ENCODE results near the gene XXYLT1.

The XXYLT1 gene

DNA sequence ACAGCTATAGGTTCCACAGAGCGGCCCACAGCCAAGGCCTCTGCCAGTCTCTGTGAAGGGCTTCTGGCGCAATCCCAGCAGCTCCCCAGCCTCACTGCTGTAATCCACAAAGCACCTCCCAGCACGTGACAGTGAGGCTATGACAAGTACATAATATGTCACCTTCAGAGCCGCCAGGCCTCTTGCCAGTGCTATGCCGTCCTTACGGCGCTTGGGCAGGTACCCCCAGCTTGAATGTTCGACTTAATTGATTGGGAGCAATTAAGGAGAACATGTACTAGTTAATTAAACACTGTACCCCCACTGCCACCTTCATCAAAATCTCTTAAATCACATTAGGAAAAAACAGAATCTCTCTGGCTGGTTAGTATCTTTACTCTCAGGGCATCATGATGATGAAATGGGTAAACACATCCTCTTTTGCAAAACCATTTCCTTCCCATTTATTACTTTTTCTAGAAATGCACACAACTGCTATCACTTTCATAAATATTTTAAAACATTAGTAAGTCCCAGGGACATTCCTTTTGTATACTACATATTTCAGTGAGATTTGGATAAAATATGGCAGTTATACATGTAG is 169.9 kb downstream of the XXYLT1 start:
- DNase-seq: no peak
- H3K27me3 ChIP-seq (ENCODE audit: insufficient read depth, low read depth, severe bottlenecking): no peaks in the 10 kb centered on the region
- H3K27ac ChIP-seq: no peak overlapping the region
- no peaks in the 10 kb centered on the region for H3K9me3 ChIP-seq (ENCODE audit: severe bottlenecking)
- no peaks in the 10 kb centered on the region for H3K36me3 ChIP-seq
- no peak overlapping the region for H3K4me3 ChIP-seq (ENCODE audit: low read depth, low read length)
- TF ChIP-seq, protein P1, sequence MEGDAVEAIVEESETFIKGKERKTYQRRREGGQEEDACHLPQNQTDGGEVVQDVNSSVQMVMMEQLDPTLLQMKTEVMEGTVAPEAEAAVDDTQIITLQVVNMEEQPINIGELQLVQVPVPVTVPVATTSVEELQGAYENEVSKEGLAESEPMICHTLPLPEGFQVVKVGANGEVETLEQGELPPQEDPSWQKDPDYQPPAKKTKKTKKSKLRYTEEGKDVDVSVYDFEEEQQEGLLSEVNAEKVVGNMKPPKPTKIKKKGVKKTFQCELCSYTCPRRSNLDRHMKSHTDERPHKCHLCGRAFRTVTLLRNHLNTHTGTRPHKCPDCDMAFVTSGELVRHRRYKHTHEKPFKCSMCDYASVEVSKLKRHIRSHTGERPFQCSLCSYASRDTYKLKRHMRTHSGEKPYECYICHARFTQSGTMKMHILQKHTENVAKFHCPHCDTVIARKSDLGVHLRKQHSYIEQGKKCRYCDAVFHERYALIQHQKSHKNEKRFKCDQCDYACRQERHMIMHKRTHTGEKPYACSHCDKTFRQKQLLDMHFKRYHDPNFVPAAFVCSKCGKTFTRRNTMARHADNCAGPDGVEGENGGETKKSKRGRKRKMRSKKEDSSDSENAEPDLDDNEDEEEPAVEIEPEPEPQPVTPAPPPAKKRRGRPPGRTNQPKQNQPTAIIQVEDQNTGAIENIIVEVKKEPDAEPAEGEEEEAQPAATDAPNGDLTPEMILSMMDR (IDR thresholded peaks at IDR 0.05; ENCODE audit: low read depth, low read length): no peak

DNA sequence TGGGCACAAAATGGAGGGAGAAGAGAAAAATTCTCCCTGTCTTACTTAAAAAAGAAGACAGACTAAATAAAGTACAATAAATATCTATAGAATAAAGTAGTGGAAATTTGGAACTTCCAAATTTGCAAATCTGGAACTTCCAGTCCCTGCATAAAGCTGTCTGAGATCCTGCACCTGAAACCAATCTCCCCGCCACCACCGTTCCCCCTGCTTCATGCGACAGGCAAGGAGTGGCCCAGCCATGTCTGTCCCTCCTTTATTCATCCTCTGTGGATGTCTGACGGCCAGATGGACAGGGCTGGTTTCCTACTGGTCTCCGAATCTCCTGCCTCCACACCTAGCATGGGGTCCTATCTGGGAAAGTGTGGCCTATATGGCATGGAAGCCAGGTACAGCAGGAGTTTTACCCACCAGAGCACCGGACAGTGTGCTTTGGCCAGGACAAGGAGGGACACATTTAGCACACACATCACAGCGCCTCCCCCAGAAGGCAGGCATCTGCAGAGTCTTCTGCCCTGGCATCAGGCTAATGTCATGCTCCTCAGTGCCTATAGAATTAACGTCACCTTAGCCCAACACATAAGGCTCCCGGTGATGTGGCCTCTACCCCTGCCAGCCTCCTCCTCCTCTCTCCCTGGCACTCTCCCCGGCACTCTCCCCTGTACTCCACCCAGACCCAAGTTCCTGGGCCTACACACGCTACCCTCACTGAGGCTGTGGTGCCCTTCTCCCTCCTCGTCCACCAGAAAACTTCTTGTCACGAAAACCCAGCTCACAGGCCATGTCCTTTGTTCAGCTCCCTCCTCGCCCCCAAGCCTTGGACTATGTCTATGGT is 170.8 kb downstream of the XXYLT1 start:
- H3K27ac ChIP-seq: no peak overlapping the region
- no peaks in the 10 kb centered on the region for H3K27me3 ChIP-seq (ENCODE audit: insufficient read depth, low read depth, severe bottlenecking)
- no peak for DNase-seq
- no peaks in the 10 kb centered on the region for H3K9me3 ChIP-seq (ENCODE audit: severe bottlenecking)
- TF ChIP-seq, protein P1 (IDR thresholded peaks at IDR 0.05; ENCODE audit: low read depth, low read length): no peak
- H3K36me3 ChIP-seq: no peaks in the 10 kb centered on the region
- H3K4me3 ChIP-seq (ENCODE audit: low read depth, low read length): no peak overlapping the region

DNA sequence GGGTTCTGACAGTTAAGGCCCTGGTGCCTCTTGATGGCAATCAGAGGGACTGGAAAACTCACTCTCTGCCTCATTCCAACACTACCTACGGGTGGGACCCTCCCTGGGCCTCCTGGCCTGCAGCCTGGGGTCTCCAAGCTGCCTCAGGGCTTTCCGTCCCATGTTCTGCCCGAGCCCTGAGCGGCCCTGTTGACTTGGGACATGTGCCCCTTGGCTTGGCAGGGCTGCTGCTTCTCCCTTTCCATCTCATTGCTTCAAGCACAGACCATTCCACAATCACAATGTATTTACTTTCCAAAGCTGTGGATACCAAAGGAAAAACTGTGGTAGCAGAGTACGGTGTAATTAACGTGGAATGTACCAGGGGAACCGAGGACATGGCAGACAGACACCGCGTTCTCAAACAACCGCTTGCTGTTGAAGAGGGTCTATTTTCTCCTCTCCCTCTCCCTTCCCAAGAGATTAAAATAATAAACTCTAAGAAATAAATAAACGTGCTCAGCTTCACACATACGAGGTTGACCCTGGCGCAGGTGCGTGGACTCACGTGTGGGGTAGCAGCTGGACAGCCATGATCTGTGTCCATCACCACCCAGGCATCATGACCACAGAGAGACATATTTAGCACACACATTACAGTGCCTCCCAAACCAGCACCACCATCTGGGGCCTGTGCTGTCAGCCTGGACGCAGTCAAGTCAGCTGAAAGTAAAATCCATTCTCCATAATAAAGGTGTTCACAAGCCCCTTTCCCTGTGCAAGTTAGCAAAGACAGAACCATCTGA is 172.0 kb downstream of the XXYLT1 start:
- Histone ChIP-seq H3K4me3 (ENCODE audit: low read depth, low read length) (no peak overlapping the region), H3K9me3 (ENCODE audit: severe bottlenecking) (no peaks in the 10 kb centered on the region), H3K27me3 (ENCODE audit: insufficient read depth, low read depth, severe bottlenecking) (no peaks in the 10 kb centered on the region), H3K36me3 (no peaks in the 10 kb centered on the region), H3K27ac (no peak overlapping the region)
- no peak for DNase-seq
- TF ChIP-seq, protein P1 (IDR thresholded peaks at IDR 0.05; ENCODE audit: low read depth, low read length): no peak

DNA sequence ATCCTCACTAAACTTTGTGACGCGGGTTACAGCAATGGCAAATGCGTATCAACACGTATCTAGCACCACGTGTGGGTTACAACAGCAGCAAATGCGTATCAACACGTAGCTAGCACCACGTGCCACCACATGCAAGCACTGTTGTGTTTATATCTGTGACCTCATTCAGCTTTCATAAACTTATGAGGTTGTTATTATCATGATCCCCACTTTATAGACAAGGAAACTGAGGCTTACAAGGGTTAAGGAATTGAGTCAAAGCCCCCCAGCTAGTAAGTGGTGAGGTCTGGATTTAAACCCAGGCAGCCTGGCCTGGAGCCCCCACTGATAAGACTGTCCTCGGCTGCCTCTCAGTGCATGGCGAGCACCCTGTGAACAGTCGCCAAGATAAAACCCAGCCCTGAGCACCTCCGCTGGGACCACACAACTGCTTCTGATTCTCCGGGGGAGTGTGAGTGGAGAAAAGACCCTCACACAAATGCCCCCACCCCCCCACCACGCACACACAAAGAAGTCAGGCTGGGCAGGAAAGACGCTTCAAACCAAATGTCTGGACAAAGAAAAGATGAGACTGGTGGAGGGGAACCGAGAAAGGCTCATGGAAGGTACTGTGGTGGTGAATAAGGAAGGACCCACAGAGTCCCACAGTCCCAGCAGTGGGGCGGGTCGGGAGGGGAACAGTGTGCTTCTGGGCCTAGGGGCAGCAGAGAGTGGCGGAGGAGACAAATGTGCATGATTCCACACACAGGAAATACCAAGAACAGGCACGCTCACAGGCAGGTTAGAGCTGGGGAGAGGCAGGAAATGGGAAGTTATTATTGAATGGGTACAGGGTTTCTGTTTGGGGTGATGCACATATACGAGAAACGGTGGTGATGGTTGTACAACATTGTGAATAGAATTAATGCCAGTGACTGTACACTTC is 173.4 kb downstream of the XXYLT1 start:
- no peak overlapping the region for H3K27ac ChIP-seq
- H3K4me3 ChIP-seq (ENCODE audit: low read depth, low read length): no peak overlapping the region
- H3K27me3 ChIP-seq (ENCODE audit: insufficient read depth, low read depth, severe bottlenecking): no peaks in the 10 kb centered on the region
- TF ChIP-seq, protein P1 (IDR thresholded peaks at IDR 0.05; ENCODE audit: low read depth, low read length): no peak
- H3K36me3 ChIP-seq: no peaks in the 10 kb centered on the region
- DNase-seq: no peak
- no peaks in the 10 kb centered on the region for H3K9me3 ChIP-seq (ENCODE audit: severe bottlenecking)
